CD4-positive, alpha-beta T cell treated with Interleukin-10 for 1 hour (primary cell): ENCODE data around the gene SEC24A.
"Not testable (repeated sequence)": the region's sequence is repeated elsewhere in the genome, so short reads cannot be mapped to it uniquely, and the experiment has no call there.

ENCODE experiments used
- DNase-seq: peaks from one replicate; pipeline ENCODE4 v3.0.0-alpha.2; 2020

SEC24A gene

DNA sequence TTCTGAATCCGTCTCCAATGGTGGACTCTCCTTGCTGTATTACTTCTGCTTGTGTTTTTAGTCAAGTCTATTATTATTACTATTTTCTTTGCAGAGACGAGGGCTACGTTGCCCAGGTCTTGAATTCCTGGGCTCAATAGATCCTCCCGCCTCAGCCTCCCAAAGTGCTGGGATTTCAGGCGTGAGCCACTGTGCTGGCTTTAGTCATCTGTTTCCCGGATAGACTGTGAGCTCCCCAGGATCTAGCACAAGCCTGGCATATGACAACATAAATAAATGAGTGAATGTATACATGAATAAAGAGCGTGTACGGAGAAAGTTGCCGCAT is 109.6 kb downstream of the SEC24A start:
- DNase-seq, result no peak

DNA sequence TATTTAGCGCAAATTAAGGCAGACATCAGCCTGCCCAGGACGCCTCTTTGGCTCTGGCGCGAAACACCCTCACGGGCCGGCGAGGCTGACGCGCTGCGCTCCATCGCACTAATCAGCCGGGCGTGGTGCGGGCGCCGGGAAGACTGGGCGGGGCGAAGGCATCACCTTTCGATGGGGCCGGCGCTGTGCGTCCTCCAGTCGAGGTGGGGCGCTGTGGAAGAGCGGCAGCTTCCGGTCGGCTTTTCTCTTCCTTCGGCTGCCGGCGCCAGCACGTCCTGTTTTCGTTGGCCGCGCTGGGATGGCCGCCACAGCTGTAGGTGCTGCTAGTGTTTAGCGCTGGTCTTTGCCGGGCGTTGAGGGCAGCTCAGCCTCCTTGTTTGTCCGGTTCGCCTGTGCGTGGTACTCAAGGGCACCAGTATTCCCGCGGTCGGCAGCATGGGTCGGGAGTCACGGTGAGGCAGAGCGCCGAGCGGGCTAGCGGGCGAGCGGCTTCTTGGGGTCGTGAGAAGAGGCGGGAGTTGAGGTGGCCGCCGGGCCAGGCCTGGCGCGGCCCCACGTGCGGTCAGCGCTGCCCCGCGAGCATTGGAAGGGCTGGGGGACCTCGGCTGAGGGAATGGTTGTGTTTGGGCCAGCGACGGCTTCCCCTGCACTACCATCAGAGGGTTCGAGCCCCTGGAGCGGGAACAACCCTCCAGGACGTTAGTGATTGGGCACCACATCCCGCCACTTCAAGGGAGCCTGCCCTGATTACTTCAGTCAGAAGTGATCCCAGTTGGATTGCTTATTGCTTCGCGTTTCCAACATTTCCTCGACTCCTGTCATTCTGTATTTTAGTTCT is 110.1 kb downstream of the SEC24A start, which contains the start of gene DDX46:
TSS of gene DDX46 (plus strand) at position 276 of the 838 bp plus-strand sequence. CDS start at position 436, 160 bp downstream.
- peak; percentile 95 for DNase-seq

- DNase-seq, result not testable (repeated sequence)
These were observed 119.1 kb downstream of the SEC24A start for GRCh38 chr5:134767528-134768291.

- DNase-seq, result no peak
These were observed 120.6 kb downstream of the SEC24A start for GRCh38 chr5:134769206-134769605.

- DNase-seq, result no peak
These were observed 124.0 kb downstream of the SEC24A start for GRCh38 chr5:134772461-134773125.

DNA sequence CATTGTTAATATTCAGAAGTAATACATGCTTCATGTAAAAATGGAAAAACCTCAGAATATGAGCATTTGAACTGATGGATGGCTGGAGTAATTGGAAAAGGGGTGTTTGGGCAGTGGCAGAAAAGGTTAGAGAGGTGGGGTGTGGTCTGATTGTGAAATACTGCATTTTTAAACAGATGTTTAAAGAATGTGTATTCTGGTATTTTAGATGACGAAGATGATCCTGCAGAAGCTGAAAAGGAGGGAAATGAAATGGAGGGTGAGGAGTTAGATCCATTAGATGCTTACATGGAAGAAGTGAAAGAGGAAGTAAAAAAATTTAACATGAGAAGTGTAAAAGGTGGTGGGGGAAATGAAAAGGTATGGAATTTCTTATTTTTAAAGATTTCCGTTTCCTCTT is 128.8 kb downstream of the SEC24A start:
- no peak for DNase-seq
